ENCODE data around the gene TSHZ2. TPM values are rescaled to one million over a fixed set of nuclear protein-coding genes. Genes with fewer than 3 reads are reported as not detected.

TSHZ2 gene
- total RNA-seq, 1 experiment from 2014 or later = 0.07 TPM

DNA sequence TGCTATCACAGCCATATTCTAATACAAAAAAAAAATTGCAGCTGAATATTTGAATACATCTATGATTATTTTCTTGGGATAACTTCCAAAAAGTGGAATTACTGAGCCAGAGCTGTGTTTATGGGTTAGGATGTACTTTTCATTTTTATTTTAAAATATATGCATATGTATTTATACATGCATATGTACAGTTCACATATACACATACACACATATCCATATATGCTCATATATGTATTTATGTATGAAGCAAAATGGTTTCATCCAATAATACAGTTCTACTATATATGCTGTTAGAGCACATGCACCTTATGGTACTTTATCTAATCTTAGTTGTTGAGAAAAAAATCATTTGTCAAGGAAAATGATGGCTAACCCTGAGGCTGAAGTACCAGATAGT is 54.9 kb downstream of the TSHZ2 start:
- intact Hi-C loops (cut with micrococcal nuclease) = no loop called here
- no peak overlapping the region for H3K9ac ChIP-seq (ENCODE audit: low read length)
- no peak overlapping the region for H3K27ac ChIP-seq (ENCODE audit: low read depth, low read length)
- DNase-seq (ENCODE audit: low read depth, low spot score) = no peak
- ATAC-seq = no peak
- no peak overlapping the region for H2AFZ ChIP-seq (ENCODE audit: low read depth, low read length, poor library complexity, severe bottlenecking)
- no peak overlapping the region for H3K4me2 ChIP-seq (ENCODE audit: low read length)
- H3K27me3 ChIP-seq (ENCODE audit: insufficient read depth, low read length) = 0 out of 2 replicates have a peak, but pooled peaks cover 3% of the 10 kb centered on the region
- BruUV-seq (replicated peaks) = no TSS peak
- H3K4me3 ChIP-seq (replicated peaks in 1 of 2; ENCODE audit: low read depth in 1 of 2, low read length in 2 of 2) = no peak overlapping the region
- ChIA-PET POLR2A (no interaction called here), RAD21 (ENCODE audit: low non-redundant PET in 1 of 2, low total read pairs in 2 of 2, uncharacterized antibody in 2 of 2, unreplicated experiment in 2 of 2) (no interaction called here), CTCF (no interaction called here)
- H3K4me1 ChIP-seq (ENCODE audit: control insufficient read depth in 1 of 2, insufficient read depth in 2 of 2, low read length in 2 of 2) = no peaks in the 10 kb centered on the region
- H3K9me3 ChIP-seq (ENCODE audit: control insufficient read depth in 1 of 2, insufficient read depth in 1 of 2, low read depth in 1 of 2, low read length in 2 of 2) = no peaks in the 10 kb centered on the region
- H3K79me2 ChIP-seq (ENCODE audit: insufficient read depth, low read length) = no peaks in the 10 kb centered on the region
- H3K36me3 ChIP-seq (ENCODE audit: control insufficient read depth in 1 of 2, insufficient read depth in 2 of 2, low read length in 2 of 2) = no peaks in the 10 kb centered on the region
- no peak for TF ChIP-seq SP1 (IDR thresholded peaks at IDR 0.05; ENCODE audit: low read depth)
- TF ChIP-seq, protein P1, sequence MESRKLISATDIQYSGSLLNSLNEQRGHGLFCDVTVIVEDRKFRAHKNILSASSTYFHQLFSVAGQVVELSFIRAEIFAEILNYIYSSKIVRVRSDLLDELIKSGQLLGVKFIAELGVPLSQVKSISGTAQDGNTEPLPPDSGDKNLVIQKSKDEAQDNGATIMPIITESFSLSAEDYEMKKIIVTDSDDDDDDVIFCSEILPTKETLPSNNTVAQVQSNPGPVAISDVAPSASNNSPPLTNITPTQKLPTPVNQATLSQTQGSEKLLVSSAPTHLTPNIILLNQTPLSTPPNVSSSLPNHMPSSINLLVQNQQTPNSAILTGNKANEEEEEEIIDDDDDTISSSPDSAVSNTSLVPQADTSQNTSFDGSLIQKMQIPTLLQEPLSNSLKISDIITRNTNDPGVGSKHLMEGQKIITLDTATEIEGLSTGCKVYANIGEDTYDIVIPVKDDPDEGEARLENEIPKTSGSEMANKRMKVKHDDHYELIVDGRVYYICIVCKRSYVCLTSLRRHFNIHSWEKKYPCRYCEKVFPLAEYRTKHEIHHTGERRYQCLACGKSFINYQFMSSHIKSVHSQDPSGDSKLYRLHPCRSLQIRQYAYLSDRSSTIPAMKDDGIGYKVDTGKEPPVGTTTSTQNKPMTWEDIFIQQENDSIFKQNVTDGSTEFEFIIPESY (IDR thresholded peaks at IDR 0.05; ENCODE audit: extremely low read depth, insufficient replicate concordance, low read length) = no peak
- TF ChIP-seq, protein P2, sequence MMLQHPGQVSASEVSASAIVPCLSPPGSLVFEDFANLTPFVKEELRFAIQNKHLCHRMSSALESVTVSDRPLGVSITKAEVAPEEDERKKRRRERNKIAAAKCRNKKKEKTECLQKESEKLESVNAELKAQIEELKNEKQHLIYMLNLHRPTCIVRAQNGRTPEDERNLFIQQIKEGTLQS (IDR thresholded peaks at IDR 0.05) = no peak
- TF ChIP-seq ZNF274 (IDR thresholded peaks at IDR 0.05; ENCODE audit: low read depth, low read length) = no peak
- TF ChIP-seq, protein P3, sequence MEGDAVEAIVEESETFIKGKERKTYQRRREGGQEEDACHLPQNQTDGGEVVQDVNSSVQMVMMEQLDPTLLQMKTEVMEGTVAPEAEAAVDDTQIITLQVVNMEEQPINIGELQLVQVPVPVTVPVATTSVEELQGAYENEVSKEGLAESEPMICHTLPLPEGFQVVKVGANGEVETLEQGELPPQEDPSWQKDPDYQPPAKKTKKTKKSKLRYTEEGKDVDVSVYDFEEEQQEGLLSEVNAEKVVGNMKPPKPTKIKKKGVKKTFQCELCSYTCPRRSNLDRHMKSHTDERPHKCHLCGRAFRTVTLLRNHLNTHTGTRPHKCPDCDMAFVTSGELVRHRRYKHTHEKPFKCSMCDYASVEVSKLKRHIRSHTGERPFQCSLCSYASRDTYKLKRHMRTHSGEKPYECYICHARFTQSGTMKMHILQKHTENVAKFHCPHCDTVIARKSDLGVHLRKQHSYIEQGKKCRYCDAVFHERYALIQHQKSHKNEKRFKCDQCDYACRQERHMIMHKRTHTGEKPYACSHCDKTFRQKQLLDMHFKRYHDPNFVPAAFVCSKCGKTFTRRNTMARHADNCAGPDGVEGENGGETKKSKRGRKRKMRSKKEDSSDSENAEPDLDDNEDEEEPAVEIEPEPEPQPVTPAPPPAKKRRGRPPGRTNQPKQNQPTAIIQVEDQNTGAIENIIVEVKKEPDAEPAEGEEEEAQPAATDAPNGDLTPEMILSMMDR (IDR thresholded peaks at IDR 0.05 in 2 of 3, conservative IDR thresholded peaks at IDR 0.05 in 1 of 3; ENCODE audit: borderline replicate concordance in 1 of 3, insufficient read depth in 1 of 3, low read depth in 2 of 3, low read length in 2 of 3) = no peak
- no peak for TF ChIP-seq ZFX (IDR thresholded peaks at IDR 0.05)
- TF ChIP-seq YY1 (IDR thresholded peaks at IDR 0.05; ENCODE audit: extremely low read depth, insufficient replicate concordance, low read depth, low read length) = no peak
- TF ChIP-seq ELF1 (IDR thresholded peaks at IDR 0.05; ENCODE audit: borderline replicate concordance, low read depth) = no peak
- TF ChIP-seq MAX (IDR thresholded peaks at IDR 0.05) = no peak
- no peak for TF ChIP-seq EZH2 (IDR thresholded peaks at IDR 0.05)
- TF ChIP-seq SIN3A (IDR thresholded peaks at IDR 0.05; ENCODE audit: low read depth) = no peak
- no peak for TF ChIP-seq CBX3 (IDR thresholded peaks at IDR 0.05; ENCODE audit: low read depth)
- no peak for TF ChIP-seq POLR2A (IDR thresholded peaks at IDR 0.05; ENCODE audit: borderline replicate concordance, extremely low read depth, insufficient read depth, insufficient read length)
- TF ChIP-seq FOSL1 (IDR thresholded peaks at IDR 0.05; ENCODE audit: low read depth) = no peak
- no peak for TF ChIP-seq JUND (IDR thresholded peaks at IDR 0.05)
- H3K9me2 ChIP-seq (ENCODE audit: insufficient read depth) = no peaks in the 10 kb centered on the region
- H4K20me1 ChIP-seq (ENCODE audit: insufficient read depth) = no peaks in the 10 kb centered on the region

All from HCT116 (cell line).